Prostate gland (tissue), 2 donors: Measurements from ENCODE around the gene RFTN1. TPM values are rescaled to one million over a fixed set of nuclear protein-coding genes. Genes with fewer than 3 reads are reported as not detected.

ENCODE experiments used
- DNase-seq: peaks from one replicate; pipeline ENCODE4 v3.0.0-alpha.2; 2019; ENCODE audit warnings: low spot score
- H3K27ac ChIP-seq, 2 donors: fragments of 200-600 bp; sonication (generic); 2 replicates each; pipeline ENCODE4 v1.5.1; 2017 to 2019
- H3K27me3 ChIP-seq: fragments of 200-600 bp; sonication (generic); replicated peaks from 2 replicates; pipeline ENCODE4 v1.5.1; 2019; ENCODE audit not compliant: insufficient read depth
- H3K36me3 ChIP-seq, 2 donors: fragments of 200-600 bp; sonication (generic); 1 replicate in 1 of 2; 2 replicates in 1 of 2; pipeline versions ENCODE4 v1.5.1 to v1.8.1; 2017 to 2019
- H3K4me1 ChIP-seq: fragments of 200-600 bp; sonication (generic); replicated peaks from 2 replicates; pipeline ENCODE4 v1.5.1; 2019
- H3K4me3 ChIP-seq, 2 donors: fragments of 200-600 bp; sonication (generic); 2 replicates each; pipeline ENCODE4 v1.5.1; 2017 to 2019
- H3K9me3 ChIP-seq: fragments of 200-600 bp; sonication (generic); 2 replicates; pipeline ENCODE4 v1.5.1; 2017
- POLR2A ChIP-seq: fragments of 450-650 bp; IDR thresholded peaks from one replicate; pipeline ENCODE4 v1.6.1; 2016; ENCODE audit warnings: antibody characterized with exemption, mild to moderate bottlenecking
- POLR2AphosphoS5 ChIP-seq: sonication (generic); formaldehyde crosslinking; IDR thresholded peaks from one replicate; pipeline ENCODE4 v1.6.1; 2017; ENCODE audit warnings: antibody characterized with exemption
- WGBS: methylation state at CpG from one replicate; pipeline ENCODE4 v1.1.5; 2018; 5-methylcytosine and 5-hydroxymethylcytosine counted together
- intact Hi-C: fragments of 100-400 bp; cut with DNase I; formaldehyde crosslinking; loops from one replicate; pipeline ENCODE4 v1.14.2; 2022
- total RNA-seq, 2 donors: library from RNA; depleted of rRNA; stranded (reverse); fragments of >200 nt; gene quantifications; one replicate each; pipeline ENCODE4 v1.1.0, GENCODE V29; 2016
- TF ChIP-seq, protein P1 (sequence below), 4 experiments: fragments of 200-600 bp in 2 of 4; fragments of 450-650 bp in 2 of 4; sonication (generic) in 2 of 4; IDR thresholded peaks; 1 replicate in 3 of 4; 2 replicates in 1 of 4; pipeline ENCODE4 v1.5.1; 2016 to 2019; ENCODE audit warnings: antibody characterized with exemption in 4 of 4, mild to moderate bottlenecking in 2 of 4, moderate library complexity in 2 of 4

RFTN1 gene
- total RNA-seq, 2 donors from 2014 or later = 7.4 to 16.1 TPM

DNA sequence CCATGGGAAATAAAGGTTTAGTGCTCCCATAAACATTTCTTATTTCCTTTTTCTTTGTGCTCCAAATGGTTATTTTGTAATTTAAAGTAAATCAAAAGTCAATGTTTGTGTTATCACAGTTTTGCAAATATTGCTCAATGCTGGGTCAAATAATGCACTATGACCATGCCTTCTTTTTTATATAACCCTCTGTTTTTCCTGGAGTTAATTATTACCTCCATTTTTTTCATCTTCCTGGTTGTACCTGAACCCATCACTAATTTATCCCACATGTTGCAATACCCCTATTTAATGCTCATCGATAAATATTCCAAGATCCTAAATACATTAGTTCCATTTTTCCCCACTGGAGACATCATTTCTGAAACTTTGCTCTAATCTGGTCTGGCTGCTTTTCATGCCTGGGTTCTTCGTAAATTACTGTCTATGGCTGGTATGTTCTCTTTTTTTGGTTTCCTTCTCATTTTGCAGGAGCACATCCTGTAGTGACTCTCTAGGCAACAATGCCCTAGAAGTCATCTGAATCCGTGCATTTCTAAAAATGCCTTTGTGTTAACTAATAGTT lies 182.1 kb downstream of the RFTN1 start:
- Histone ChIP-seq H3K9me3 (no peaks in the 10 kb centered on the region), H3K27me3 (no peaks in the 10 kb centered on the region), H3K27ac (no peak overlapping the region), H3K4me3 (no peak overlapping the region), H3K36me3 (peaks cover 0 to 2% of the 10 kb centered on the region in 2 donors), H3K4me1 (no peaks in the 10 kb centered on the region)
- TF ChIP-seq POLR2AphosphoS5 (no peak), POLR2A (no peak)
- TF ChIP-seq, protein P1, sequence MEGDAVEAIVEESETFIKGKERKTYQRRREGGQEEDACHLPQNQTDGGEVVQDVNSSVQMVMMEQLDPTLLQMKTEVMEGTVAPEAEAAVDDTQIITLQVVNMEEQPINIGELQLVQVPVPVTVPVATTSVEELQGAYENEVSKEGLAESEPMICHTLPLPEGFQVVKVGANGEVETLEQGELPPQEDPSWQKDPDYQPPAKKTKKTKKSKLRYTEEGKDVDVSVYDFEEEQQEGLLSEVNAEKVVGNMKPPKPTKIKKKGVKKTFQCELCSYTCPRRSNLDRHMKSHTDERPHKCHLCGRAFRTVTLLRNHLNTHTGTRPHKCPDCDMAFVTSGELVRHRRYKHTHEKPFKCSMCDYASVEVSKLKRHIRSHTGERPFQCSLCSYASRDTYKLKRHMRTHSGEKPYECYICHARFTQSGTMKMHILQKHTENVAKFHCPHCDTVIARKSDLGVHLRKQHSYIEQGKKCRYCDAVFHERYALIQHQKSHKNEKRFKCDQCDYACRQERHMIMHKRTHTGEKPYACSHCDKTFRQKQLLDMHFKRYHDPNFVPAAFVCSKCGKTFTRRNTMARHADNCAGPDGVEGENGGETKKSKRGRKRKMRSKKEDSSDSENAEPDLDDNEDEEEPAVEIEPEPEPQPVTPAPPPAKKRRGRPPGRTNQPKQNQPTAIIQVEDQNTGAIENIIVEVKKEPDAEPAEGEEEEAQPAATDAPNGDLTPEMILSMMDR (IDR thresholded peaks at IDR 0.05) = no peak
- DNase-seq = no peak
- WGBS = 97% methylated on average over 3 of the region's 3 CpGs
- intact Hi-C loops = no loop called here

DNA sequence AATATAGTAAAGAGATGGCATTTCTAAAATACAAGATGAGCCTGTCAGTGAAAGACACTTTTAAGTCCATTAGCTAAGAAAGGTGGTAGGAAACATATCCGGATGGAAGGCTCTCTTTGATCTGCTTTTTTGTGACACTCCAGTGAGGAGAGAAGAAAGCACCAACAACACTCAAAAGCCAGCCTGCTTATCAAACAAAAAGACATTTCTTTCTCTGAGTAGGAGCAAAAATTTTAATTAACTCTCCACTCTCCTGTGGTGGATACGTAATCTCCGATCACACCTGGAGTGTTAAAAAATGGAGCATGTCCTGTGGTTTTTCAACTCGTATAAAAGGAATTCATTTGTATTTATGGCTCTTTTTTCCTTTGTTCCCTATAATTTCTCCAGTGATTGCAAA lies 183.1 kb downstream of the RFTN1 start:
- TF ChIP-seq, protein P1 (IDR thresholded peaks at IDR 0.05) = no peak
- TF ChIP-seq POLR2AphosphoS5 (no peak), POLR2A (no peak)
- no peak overlapping the region for H3K4me3 ChIP-seq
- H3K4me1 ChIP-seq = no peaks in the 10 kb centered on the region
- H3K27me3 ChIP-seq = no peaks in the 10 kb centered on the region
- intact Hi-C loops = no loop called here
- 87% methylated on average over 4 of the region's 4 CpGs for WGBS
- H3K36me3 ChIP-seq = peaks cover 0 to 2% of the 10 kb centered on the region in 2 donors
- DNase-seq = no peak
- no peak overlapping the region for H3K27ac ChIP-seq
- H3K9me3 ChIP-seq = no peaks in the 10 kb centered on the region

DNA sequence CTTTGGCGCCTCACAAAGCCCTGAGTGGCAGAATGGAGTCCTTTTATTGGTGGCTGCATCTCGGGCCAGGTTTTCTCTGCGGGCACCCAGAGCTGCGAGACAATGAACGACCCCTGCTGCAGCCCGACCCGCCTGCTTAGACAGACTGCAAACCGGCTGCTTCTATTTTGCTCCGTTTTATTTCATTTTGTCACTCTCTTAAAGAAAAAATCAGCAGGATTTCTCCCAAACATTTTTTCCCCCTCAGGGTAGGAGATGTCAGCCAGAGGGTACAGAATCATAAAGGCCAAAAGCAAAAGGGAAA lies 183.7 kb downstream of the RFTN1 start:
- H3K9me3 ChIP-seq = no peaks in the 10 kb centered on the region
- DNase-seq = no peak
- H3K4me1 ChIP-seq = no peaks in the 10 kb centered on the region
- no peak overlapping the region for H3K27ac ChIP-seq
- WGBS = 53% methylated on average over 9 of the region's 9 CpGs
- H3K36me3 ChIP-seq = peaks cover 0 to 2% of the 10 kb centered on the region in 2 donors
- TF ChIP-seq, protein P1 (IDR thresholded peaks at IDR 0.05) = no peak
- TF ChIP-seq POLR2A = no peak
- TF ChIP-seq POLR2AphosphoS5 = no peak
- H3K27me3 ChIP-seq = no peaks in the 10 kb centered on the region
- intact Hi-C loops = no loop called here
- no peak overlapping the region for H3K4me3 ChIP-seq

DNA sequence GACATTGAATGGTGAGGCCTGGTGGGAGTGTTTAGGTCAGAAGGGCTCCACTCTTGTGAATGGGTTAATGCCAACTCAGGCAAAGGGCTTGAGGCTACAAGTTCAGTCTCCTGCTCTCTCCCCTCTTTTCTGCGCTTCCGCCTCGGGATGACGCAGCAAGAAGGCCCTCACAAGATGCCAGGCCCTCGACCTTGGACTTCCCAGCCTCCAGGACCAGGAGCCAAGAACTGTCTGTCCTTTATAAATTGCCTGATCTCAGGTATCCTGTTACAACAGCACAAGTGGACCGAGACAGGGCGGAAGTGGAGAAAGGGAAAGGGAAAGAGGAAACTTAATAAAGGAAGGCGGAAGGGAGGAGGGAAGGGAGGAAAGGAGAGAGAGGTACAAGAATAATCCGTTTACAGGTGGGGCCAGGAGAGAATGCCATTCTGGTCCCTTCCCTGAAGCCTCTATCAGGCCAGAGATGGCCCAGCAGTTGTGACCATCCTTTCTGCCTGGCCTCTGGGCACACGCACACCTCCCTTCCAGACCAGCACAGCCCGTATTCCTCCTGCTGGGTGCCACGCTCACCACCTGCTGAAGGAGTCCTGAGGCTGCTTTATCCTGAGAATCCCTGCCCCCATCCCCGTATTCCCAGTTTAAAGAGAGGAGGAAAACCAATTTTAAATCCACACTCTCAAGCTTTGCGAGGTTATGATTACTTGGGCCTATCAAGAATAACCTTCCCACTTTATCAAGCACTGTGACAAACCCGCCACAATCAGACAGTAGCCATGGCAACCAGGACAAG lies 184.3 kb downstream of the RFTN1 start:
- TF ChIP-seq, protein P1 (IDR thresholded peaks at IDR 0.05) = no peak
- TF ChIP-seq POLR2A (no peak), POLR2AphosphoS5 (no peak)
- DNase-seq = no peak
- Histone ChIP-seq H3K36me3 (peaks cover 0 to 2% of the 10 kb centered on the region in 2 donors), H3K9me3 (no peaks in the 10 kb centered on the region), H3K4me1 (no peaks in the 10 kb centered on the region), H3K27ac (no peak overlapping the region), H3K4me3 (no peak overlapping the region), H3K27me3 (no peaks in the 10 kb centered on the region)
- 73% methylated on average over 15 of the region's 15 CpGs for WGBS
- intact Hi-C loops = no loop called here

DNA sequence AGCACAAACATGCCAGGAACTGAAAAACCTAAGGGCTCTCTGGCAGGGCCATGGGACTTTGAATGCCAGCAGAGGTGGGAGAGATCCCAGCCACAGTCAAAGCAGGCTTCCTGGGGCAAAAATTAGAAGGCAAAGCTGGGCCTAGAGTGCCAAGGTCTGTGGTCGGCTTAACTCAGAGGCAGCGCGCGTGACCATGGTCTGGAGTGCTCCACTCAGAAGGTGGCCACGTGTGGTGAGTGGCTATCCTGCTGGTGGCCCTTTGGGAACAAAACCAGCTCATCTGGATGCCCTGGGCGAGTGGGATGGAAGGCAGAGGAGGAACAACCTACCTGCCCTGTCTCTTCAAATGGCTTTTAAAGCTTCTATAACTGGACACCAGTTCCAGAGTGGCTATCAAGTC lies 185.4 kb downstream of the RFTN1 start:
- no peaks in the 10 kb centered on the region for H3K27me3 ChIP-seq
- H3K4me1 ChIP-seq = no peaks in the 10 kb centered on the region
- peaks cover 0 to 2% of the 10 kb centered on the region in 2 donors for H3K36me3 ChIP-seq
- no peak overlapping the region for H3K4me3 ChIP-seq
- DNase-seq = no peak
- no peaks in the 10 kb centered on the region for H3K9me3 ChIP-seq
- WGBS = 97% methylated on average over 6 of the region's 6 CpGs
- TF ChIP-seq POLR2A (no peak), POLR2AphosphoS5 (no peak)
- TF ChIP-seq, protein P1 (IDR thresholded peaks at IDR 0.05) = no peak
- intact Hi-C loops = no loop called here
- no peak overlapping the region for H3K27ac ChIP-seq
